AG09319 (cell line): ENCODE measurements around the gene MRPS30.

Source experiments
- DNase-seq: peaks from one replicate; pipeline ENCODE4 v3.0.0-alpha.2; 2010; ENCODE audit warnings: low read depth; ENCODE audit errors: extremely low read depth
- CTCF ChIP-seq: IDR thresholded peaks from 2 replicates; pipeline ENCODE4 v1.5.1; 2011; ENCODE audit warnings: low read depth, mild to moderate bottlenecking, inconsistent platforms, low read length, moderate library complexity

The MRPS30 gene

GRCh38 chr5:44828719-44829118 lies 20.0 kb downstream of the MRPS30 start:
- no peak for DNase-seq
- no peak for TF ChIP-seq CTCF

GRCh38 chr5:44830951-44831350 lies 22.2 kb downstream of the MRPS30 start:
- no peak for TF ChIP-seq CTCF
- no peak for DNase-seq

- no peak for TF ChIP-seq CTCF
- DNase-seq = no peak
Measured at GRCh38 chr5:44833249-44833648, 24.5 kb downstream of the MRPS30 start.

GRCh38 chr5:44835693-44836092 lies 26.9 kb downstream of the MRPS30 start:
- TF ChIP-seq CTCF = no peak
- no peak for DNase-seq

- TF ChIP-seq CTCF = no peak
- no peak for DNase-seq
Measured at GRCh38 chr5:44839018-44839681, 30.4 kb downstream of the MRPS30 start.

- TF ChIP-seq CTCF = no peak
- DNase-seq = no peak
Measured at GRCh38 chr5:44842496-44843282, 33.9 kb downstream of the MRPS30 start.

GRCh38 chr5:44844744-44845143 lies 36.0 kb downstream of the MRPS30 start:
- no peak for DNase-seq
- no peak for TF ChIP-seq CTCF
